ENCODE measurements around the gene CNN3.
A peak's percentile ranks its signal among the peaks of the same experiment; 100 is the strongest.
"Not testable (repeated sequence)": the region's sequence is repeated elsewhere in the genome, so short reads cannot be mapped to it uniquely, and the experiment has no call there.

Gene CNN3

GRCh38 chr1:94949681-94950661 is 23.1 kb upstream of the CNN3 start:
- DNase-seq, result peak; percentile 66

- DNase-seq, result no peak
Measured at GRCh38 chr1:94947437-94947836, 20.5 kb upstream of the CNN3 start.

- no peak for DNase-seq
Measured at GRCh38 chr1:94946886-94947285, 20.0 kb upstream of the CNN3 start.

GRCh38 chr1:94942171-94943128 is 15.5 kb upstream of the CNN3 start:
- no peak for DNase-seq

GRCh38 chr1:94941480-94941879 is 14.6 kb upstream of the CNN3 start:
- DNase-seq, result not testable (repeated sequence)

GRCh38 chr1:94940738-94941137 is 13.8 kb upstream of the CNN3 start:
- no peak for DNase-seq

GRCh38 chr1:94937820-94938219 is 10.9 kb upstream of the CNN3 start:
- DNase-seq, result no peak

- DNase-seq, result no peak
Measured at GRCh38 chr1:94936861-94937620, 10.1 kb upstream of the CNN3 start.

GRCh38 chr1:94935476-94935875 is 8.6 kb upstream of the CNN3 start:
- no peak for DNase-seq

- no peak for DNase-seq
Measured at GRCh38 chr1:94935034-94935433, 8.1 kb upstream of the CNN3 start.

GRCh38 chr1:94934551-94934950 is 7.6 kb upstream of the CNN3 start:
- DNase-seq, result no peak

GRCh38 chr1:94931254-94931841 is 4.4 kb upstream of the CNN3 start:
- DNase-seq, result no peak

- no peak for DNase-seq
Measured at GRCh38 chr1:94929351-94930217, 2.7 kb upstream of the CNN3 start.

- DNase-seq, result no peak
Measured at GRCh38 chr1:94928293-94928939, 1.5 kb upstream of the CNN3 start.

GRCh38 chr1:94927405-94928175 is 680 bp upstream of the CNN3 start:
- peak; percentile 73 for DNase-seq

- DNase-seq, result peak; percentile 67
Measured at GRCh38 chr1:94926126-94926914, 590 bp downstream of the CNN3 start.

GRCh38 chr1:94925561-94926125 is 1.3 kb downstream of the CNN3 start:
- DNase-seq, result peak; percentile 71

- peak; percentile 40 for DNase-seq
Measured at GRCh38 chr1:94925004-94925403, 1.9 kb downstream of the CNN3 start.
